ENCODE data around the gene CUL7. TPM values are rescaled to one million over a fixed set of nuclear protein-coding genes. Genes with fewer than 3 reads are reported as not detected.

CUL7 gene
- total and polyA plus RNA-seq, 2 of the 8 experiments (the other 6 are each of a cell fraction or from before 2014, with no cell fraction given), result 10.8 to 15.0 TPM

GRCh38 chr6:43013843-43014433, 39.7 kb downstream of the CUL7 start, which contains the start of the genes KLHDC3 and MEA1:
Gene KLHDC3 (plus strand): TSS chr6:43014249. CDS start chr6:43017193, 2,944 bp downstream.
Gene MEA1 (minus strand): TSS chr6:43013946. CDS start chr6:43013813, 133 bp downstream.
- CTCF ChIA-PET (ENCODE audit: partially characterized antibody), result interaction anchor here (0.6 to 2.2 kb wide), 13 partner anchors 19 to 529 kb away, joined by 3 to 9 read pairs (median 3); partner anchors contain the start of genes GNMT and PTK7
- Histone ChIP-seq H4K8ac (ENCODE audit: extremely low read depth, insufficient read depth, low read length) (peak within 1 kb of the TSS; percentile 74), H3K27ac (ENCODE audit: low read depth, low read length) (peak within 1 kb of the TSS; percentile 54)
- TF ChIP-seq RAD21 (IDR thresholded peaks at IDR 0.05 in 1 of 2, conservative IDR thresholded peaks at IDR 0.05 in 1 of 2; ENCODE audit: low read depth in 2 of 2, low read length in 2 of 2) (peak in 1 of 2 experiments; percentile 12; a peak in 1 of 4 replicates), SIX5 (IDR thresholded peaks at IDR 0.05; ENCODE audit: low read depth, low read length) (peak; percentile 80), NRF1 (IDR thresholded peaks at IDR 0.05; ENCODE audit: low read depth, low read length) (peak; percentile 45), TAF7 (optimal IDR thresholded peaks at IDR 0.05; ENCODE audit: borderline replicate concordance, low read depth, low read length) (peak; percentile 24), SAP30 (IDR thresholded peaks at IDR 0.05; ENCODE audit: insufficient read depth, insufficient replicate concordance, low read length) (no peak), SP4 (IDR thresholded peaks at IDR 0.05; ENCODE audit: low read length) (peak; percentile 96; the same call in 1 of the 2 replicates), RBBP5 (IDR thresholded peaks at IDR 0.05; ENCODE audit: borderline replicate concordance, low read depth, low read length) (peak; percentile 87), SIN3A (conservative IDR thresholded peaks at IDR 0.05 in 1 of 2, IDR thresholded peaks at IDR 0.05 in 1 of 2; ENCODE audit: low read depth in 1 of 2, low read length in 2 of 2) (peak; percentile 84 to 98), ATF2 (IDR thresholded peaks at IDR 0.05; ENCODE audit: low read length) (no peak)

More at GRCh38 chr6:43013843-43014433, 39.7 kb downstream of the CUL7 start, which contains the start of the genes KLHDC3 and MEA1:
- Histone ChIP-seq H3K9me3 (ENCODE audit: insufficient read depth in 2 of 2, low read depth in 1 of 2, low read length in 1 of 2) (no peaks in the 10 kb centered on the region), H2AK5ac (ENCODE audit: low read depth, low read length) (peak within 1 kb of the TSS; percentile 84), H3K9ac (replicated peaks in 1 of 4; ENCODE audit: extremely low read depth in 1 of 4, low read depth in 3 of 4, low read length in 3 of 4) (peak within 1 kb of the TSS; percentile 63 to 81 (median 72)), H3K4me1 (replicated peaks in 1 of 4; ENCODE audit: control insufficient read depth in 3 of 4, insufficient read depth in 4 of 4, low read length in 3 of 4) (peaks cover 0 to 9% (median 4%) of the 10 kb centered on the region in 4 experiments; a peak in 6 of 7 replicates), H2BK5ac (ENCODE audit: low read depth, low read length) (peak within 1 kb of the TSS; percentile 91), H3K79me2 (ENCODE audit: control insufficient read depth in 1 of 2, insufficient read depth in 2 of 2, low read length in 2 of 2) (peaks cover 3 to 45% of the 10 kb centered on the region in 2 experiments; a peak in 2 of 4 replicates), H3K23ac (ENCODE audit: insufficient read length) (no peak within 1 kb of the TSS), H2BK20ac (ENCODE audit: low read length) (no peak within 1 kb of the TSS), H3K4me2 (ENCODE audit: insufficient read depth in 1 of 2, low read depth in 2 of 2, low read length in 2 of 2) (peak within 1 kb of the TSS; percentile 90 to 95), H4K20me1 (replicated peaks in 1 of 2; ENCODE audit: control insufficient read depth in 1 of 2, insufficient read depth in 2 of 2, low read length in 2 of 2) (peaks cover 0 to 9% of the 10 kb centered on the region in 2 experiments), H2AFZ (ENCODE audit: low read length) (no peak within 1 kb of the TSS; the same call in 1 of the 2 replicates), H3K4ac (replicated peaks; ENCODE audit: insufficient read length, low read depth, low read length) (peak within 1 kb of the TSS; percentile 17), H2BK120ac (replicated peaks; ENCODE audit: low read depth, low read length) (no peak within 1 kb of the TSS), H3K79me1 (ENCODE audit: low read depth, low read length) (peaks cover 8% of the 10 kb centered on the region), H3K23me2 (ENCODE audit: low read depth, low read length) (peaks cover 7% of the 10 kb centered on the region), H2BK12ac (ENCODE audit: low read depth, low read length) (peak within 1 kb of the TSS; percentile 53; the same call in 1 of the 2 replicates), H3K14ac (ENCODE audit: insufficient read length) (no peak within 1 kb of the TSS), H3K56ac (replicated peaks; ENCODE audit: insufficient read length, low read depth, low read length) (peak within 1 kb of the TSS; percentile 75), H4K91ac (replicated peaks; ENCODE audit: insufficient read length, low read length) (peak within 1 kb of the TSS; percentile 36), H4K5ac (ENCODE audit: insufficient read length, low read depth, low read length) (peak within 1 kb of the TSS; percentile 82), H2BK15ac (ENCODE audit: low read length) (peak within 1 kb of the TSS; percentile 75; the same call in 1 of the 2 replicates), H3K27me3 (replicated peaks in 1 of 4; ENCODE audit: control insufficient read depth in 3 of 4, extremely low read depth in 1 of 4, insufficient read depth in 3 of 4, low read length in 3 of 4) (no peaks in the 10 kb centered on the region), H3K36me3 (ENCODE audit: control insufficient read depth in 2 of 4, insufficient read depth in 4 of 4, low read length in 3 of 4) (peaks cover 17 to 46% (median 39%) of the 10 kb centered on the region in 4 experiments), H3K4me3 (ENCODE audit: extremely low read depth in 1 of 4, insufficient read depth in 2 of 4, low read depth in 3 of 4, low read length in 4 of 4) (peak within 1 kb of the TSS; percentile 85 to 99 (median 88)), H3K18ac (ENCODE audit: extremely low read depth, low read length) (peak within 1 kb of the TSS; percentile 75)
- DNase-seq (ENCODE audit: low read depth in 1 of 2, low spot score in 2 of 2) (peak; percentile 99 to 100), FAIRE-seq (peak; percentile 92)
- POLR2A ChIA-PET (ENCODE audit: partially characterized antibody), result interaction anchor here (0.6 to 27.9 kb wide), 18 partner anchors 8 to 162 kb away, joined by 3 to 584 read pairs (median 6); partner anchors contain the start of genes CNPY3, CUL7, KLC4 and MRPL2
- WGBS, 2 experiments (ENCODE audit: extremely low coverage in 1 of 2, insufficient coverage in 1 of 2, insufficient read length in 1 of 2, insufficient replicate concordance in 2 of 2, low coverage in 1 of 2, low lambda C conversion rate in 2 of 2, missing lambda C conversion rate in 1 of 2), result 0% methylated on average over 29 of the region's 51 CpGs; no CpG with 5 or more reads in 1 of the 2 experiments
